Measurements from ENCODE around the gene GLG1. TPM values are rescaled to one million over a fixed set of nuclear protein-coding genes. Genes with fewer than 3 reads are reported as not detected.
"Not testable (repeated sequence)": the region's sequence is repeated elsewhere in the genome, so short reads cannot be mapped to it uniquely, and the experiment has no call there.

Gene GLG1
- total RNA-seq: 100 to 1,000 TPM in 1 of 4 donors, 10 to 100 TPM in 3; 91.6 to 109 (median 99.2) TPM
- polyA plus RNA-seq: 46.8 TPM
- long read RNA-seq, donor 1, full-length matches to known transcripts: 164 of 251 reads
- long read RNA-seq, donor 1, partial matches to known transcripts: 36 of 251 reads
- long read RNA-seq, donor 1, other reads (novel, unspliced or antisense): 51 of 251 reads
- long read RNA-seq, donor 2, full-length matches to known transcripts: 41 of 56 reads
- long read RNA-seq, donor 2, partial matches to known transcripts: 6 of 56 reads
- long read RNA-seq, donor 2, other reads (novel, unspliced or antisense): 9 of 56 reads
- long read RNA-seq, donor 3, full-length matches to known transcripts: 303 of 483 reads
- long read RNA-seq, donor 3, partial matches to known transcripts: 94 of 483 reads
- long read RNA-seq, donor 3, other reads (novel, unspliced or antisense): 86 of 483 reads
- long read RNA-seq, donor 4, full-length matches to known transcripts: 28 of 41 reads
- long read RNA-seq, donor 4, partial matches to known transcripts: 4 of 41 reads
- long read RNA-seq, donor 4, other reads (novel, unspliced or antisense): 9 of 41 reads

DNA sequence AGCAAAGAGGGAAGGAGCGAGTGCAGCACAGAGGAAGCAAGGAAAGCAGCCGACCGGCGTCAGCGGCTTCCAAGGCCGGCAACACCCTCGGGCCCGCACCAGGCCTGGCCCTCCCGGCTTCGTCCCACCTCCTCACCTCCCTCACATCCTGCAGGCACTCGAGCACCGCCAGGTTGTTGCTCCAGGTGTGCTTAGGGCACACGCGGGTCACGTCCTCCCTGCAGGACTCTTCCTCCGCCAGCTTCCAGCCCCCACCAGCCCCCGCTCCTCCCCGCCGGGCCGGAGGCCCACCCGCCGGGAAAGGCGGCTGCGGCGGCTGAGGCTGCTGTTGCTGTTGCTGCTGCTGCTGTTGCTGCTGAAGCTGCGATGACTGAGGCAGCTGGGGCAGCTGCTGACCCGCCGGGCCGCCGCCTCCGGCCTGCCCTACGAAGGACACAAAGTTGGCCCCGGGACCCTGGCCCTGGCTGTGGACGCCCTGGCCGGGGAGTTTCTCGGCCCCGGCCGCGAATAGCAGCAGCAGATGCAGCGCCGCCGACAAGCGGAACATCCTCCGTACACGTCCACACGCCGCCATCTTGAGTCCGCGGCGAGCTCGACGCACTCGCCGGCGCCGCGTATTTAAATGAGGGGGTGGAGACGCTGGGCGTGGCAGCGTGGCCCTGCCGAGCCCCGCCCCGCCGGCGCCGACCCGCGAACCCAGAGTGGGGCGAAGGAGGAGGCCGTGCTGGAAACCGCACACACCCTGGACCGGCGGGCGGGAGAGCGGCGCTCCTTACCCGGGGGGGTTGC, at the start of gene GLG1:
TSS of gene GLG1 (minus strand) at position 594 of the 789 bp plus-strand sequence. CDS start at position 574, 20 bp downstream.
- WGBS: under 1% methylated on average over 77 of the region's 77 CpGs
- peak within 1 kb of the TSS; percentile 77 for H3K4me3 ChIP-seq (ENCODE audit: low read length)
- H3K4me1 ChIP-seq (ENCODE audit: control insufficient read depth, insufficient read depth, low read length): peaks cover 2% of the 10 kb centered on the region
- H3K27me3 ChIP-seq (ENCODE audit: control insufficient read depth, insufficient read depth): no peaks in the 10 kb centered on the region
- intact Hi-C loops (cut with DNase I): loop anchor here in 2 of 4 donors (10.0 kb wide), 2 partner anchors 52 to 102 kb away; no protein-coding TSS in a partner anchor
- H3K9me3 ChIP-seq (ENCODE audit: control insufficient read depth, low read length): no peaks in the 10 kb centered on the region
- peak within 1 kb of the TSS; percentile 90 for H3K27ac ChIP-seq (ENCODE audit: low read length)
- DNase-seq (peak; percentile 94 to 98 (median 98)), ATAC-seq (peak; percentile 98 to 99)

DNA sequence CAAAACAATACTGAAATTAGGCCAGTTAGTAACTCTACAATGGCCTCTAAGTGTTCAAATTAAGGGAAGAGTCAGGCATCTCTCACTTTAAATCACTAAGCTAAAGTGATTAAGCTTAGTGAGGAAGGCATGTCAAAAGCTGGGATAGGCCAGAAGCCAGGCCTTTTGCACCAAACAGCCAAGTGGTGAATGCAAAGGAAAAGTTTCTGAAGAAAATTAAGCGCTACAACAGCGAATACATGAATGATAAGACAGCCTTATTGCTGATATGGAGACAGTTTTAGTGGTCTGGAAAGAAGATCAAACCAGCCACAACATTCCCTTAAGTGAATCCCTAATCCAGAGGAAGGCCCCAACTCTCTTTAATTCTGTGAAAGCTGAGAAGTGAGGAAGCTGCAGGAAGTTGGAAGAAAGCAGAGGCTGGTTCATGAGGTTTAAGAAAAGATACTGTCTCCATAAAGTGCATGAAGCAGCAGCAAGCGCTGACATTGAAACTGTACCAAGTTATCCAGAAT, 47.7 kb upstream of the GLG1 start:
- DNase-seq: no peak
- Histone ChIP-seq H3K27ac (ENCODE audit: low read length) (no peak overlapping the region), H3K27me3 (ENCODE audit: control insufficient read depth, insufficient read depth) (no peaks in the 10 kb centered on the region), H3K4me1 (ENCODE audit: control insufficient read depth, insufficient read depth, low read length) (no peaks in the 10 kb centered on the region), H3K9me3 (ENCODE audit: control insufficient read depth, low read length) (no peaks in the 10 kb centered on the region), H3K4me3 (ENCODE audit: low read length) (no peak overlapping the region)
- intact Hi-C loops (cut with DNase I): no loop called here
- no peak for ATAC-seq
- WGBS: 80% methylated on average over 3 of the region's 3 CpGs

DNA sequence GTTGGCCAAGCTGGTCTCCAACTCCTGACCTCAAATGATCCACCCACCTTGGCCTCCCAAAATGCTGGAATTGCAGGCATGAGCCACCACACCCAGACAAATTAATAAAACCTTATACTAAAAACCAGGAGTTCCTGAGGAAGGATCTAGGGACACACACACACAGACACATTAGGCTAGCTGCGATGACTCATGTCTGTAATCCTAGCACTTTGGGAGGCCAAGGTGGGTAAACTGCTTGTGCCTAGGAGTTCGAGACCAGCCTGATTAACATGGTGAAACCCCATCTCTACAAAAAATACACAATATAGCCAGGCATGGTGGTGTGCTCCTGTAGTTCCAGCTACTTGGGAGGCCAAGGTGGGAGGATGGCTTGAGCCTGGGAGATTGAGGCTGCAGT, 46.0 kb upstream of the GLG1 start:
- intact Hi-C loops (cut with DNase I); H3K9me3 ChIP-seq (ENCODE audit: control insufficient read depth, low read length); H3K4me1 ChIP-seq (ENCODE audit: control insufficient read depth, insufficient read depth, low read length); ATAC-seq; DNase-seq; H3K27ac ChIP-seq (ENCODE audit: low read length); H3K4me3 ChIP-seq (ENCODE audit: low read length); H3K27me3 ChIP-seq (ENCODE audit: control insufficient read depth, insufficient read depth): not testable (repeated sequence)
- WGBS: 97% methylated on average over 2 of the region's 2 CpGs

DNA sequence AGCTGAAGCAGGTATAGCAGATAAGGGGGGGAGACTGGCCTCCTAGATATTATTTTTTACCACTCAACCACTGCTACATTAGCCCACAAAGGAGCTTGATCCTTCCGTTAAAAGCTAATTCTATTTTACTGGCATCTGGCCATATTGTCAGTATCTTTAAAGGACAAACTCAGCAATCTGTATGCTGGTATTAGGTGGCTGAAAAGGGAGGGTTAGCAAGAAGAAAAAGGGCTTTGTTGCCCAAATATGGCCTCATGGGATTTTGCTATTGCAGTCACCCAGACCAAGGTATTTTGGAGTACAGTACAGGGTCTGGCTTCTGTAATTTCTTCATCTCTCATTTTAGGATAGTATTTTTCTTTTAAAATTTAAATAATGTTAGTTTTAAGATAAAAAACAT, 45.3 kb upstream of the GLG1 start:
- ATAC-seq: no peak
- WGBS: 27% methylated on average over 1 of the region's 1 CpG
- Histone ChIP-seq H3K9me3 (ENCODE audit: control insufficient read depth, low read length) (no peaks in the 10 kb centered on the region), H3K27me3 (ENCODE audit: control insufficient read depth, insufficient read depth) (no peaks in the 10 kb centered on the region), H3K4me3 (ENCODE audit: low read length) (no peak overlapping the region), H3K27ac (ENCODE audit: low read length) (no peak overlapping the region), H3K4me1 (ENCODE audit: control insufficient read depth, insufficient read depth, low read length) (no peaks in the 10 kb centered on the region)
- intact Hi-C loops (cut with DNase I): no loop called here
- no peak for DNase-seq

DNA sequence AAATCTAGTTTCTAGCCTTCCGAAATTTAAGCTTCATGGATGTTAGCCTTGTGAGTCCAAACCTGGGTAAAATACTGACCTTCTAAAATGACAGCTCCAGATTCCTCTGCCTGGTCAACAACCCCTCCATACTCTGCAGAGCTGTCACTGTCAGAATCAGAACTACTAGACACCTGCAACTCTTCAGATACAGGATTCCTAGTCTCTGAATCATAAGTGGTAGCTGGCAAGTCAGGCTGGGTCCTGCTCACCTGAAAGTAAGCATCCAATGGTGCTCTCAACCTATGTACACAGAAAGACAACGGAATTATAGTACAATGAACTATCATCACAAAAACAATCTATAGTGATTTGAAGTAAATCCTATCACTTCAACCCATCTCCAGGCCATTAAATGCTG, 44.9 kb upstream of the GLG1 start:
- no peaks in the 10 kb centered on the region for H3K4me1 ChIP-seq (ENCODE audit: control insufficient read depth, insufficient read depth, low read length)
- no peak for DNase-seq
- no peak for ATAC-seq
- H3K27ac ChIP-seq (ENCODE audit: low read length): no peak overlapping the region
- intact Hi-C loops (cut with DNase I): no loop called here
- no peaks in the 10 kb centered on the region for H3K27me3 ChIP-seq (ENCODE audit: control insufficient read depth, insufficient read depth)
- no peak overlapping the region for H3K4me3 ChIP-seq (ENCODE audit: low read length)
- H3K9me3 ChIP-seq (ENCODE audit: control insufficient read depth, low read length): no peaks in the 10 kb centered on the region
- WGBS: 89% methylated on average over 2 of the region's 2 CpGs

DNA sequence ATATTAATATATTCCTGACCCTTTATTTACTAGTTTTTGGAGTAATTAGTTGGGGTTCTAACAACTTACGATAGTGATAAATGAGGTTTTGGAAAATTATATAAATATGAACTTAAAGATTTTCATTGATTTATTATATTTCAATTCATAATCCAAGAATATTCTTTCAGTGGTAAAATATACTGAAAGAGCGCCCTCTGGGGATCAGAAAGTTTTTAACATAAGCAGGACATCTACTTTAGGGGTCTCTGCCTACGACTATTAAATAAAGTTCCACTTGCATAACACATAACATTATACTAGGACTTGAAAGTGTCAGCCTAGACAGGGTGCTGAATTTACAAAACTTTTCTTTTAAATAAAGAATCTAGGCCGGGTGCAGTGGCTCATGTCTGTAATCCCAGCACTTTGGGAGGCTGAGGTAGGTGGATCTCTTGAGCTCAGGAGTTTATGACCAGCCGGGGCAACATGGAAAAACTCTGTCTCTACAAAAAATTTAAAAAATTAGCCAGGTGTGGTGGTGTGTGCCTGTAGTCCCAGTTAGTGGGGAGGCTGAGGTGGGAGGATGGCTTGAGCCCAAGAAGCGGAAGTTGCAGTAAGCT, 44.2 kb upstream of the GLG1 start:
- H3K27ac ChIP-seq (ENCODE audit: low read length): no peak overlapping the region
- intact Hi-C loops (cut with DNase I): no loop called here
- no peaks in the 10 kb centered on the region for H3K27me3 ChIP-seq (ENCODE audit: control insufficient read depth, insufficient read depth)
- no peak for DNase-seq
- no peak overlapping the region for H3K4me3 ChIP-seq (ENCODE audit: low read length)
- ATAC-seq: no peak
- H3K4me1 ChIP-seq (ENCODE audit: control insufficient read depth, insufficient read depth, low read length): no peaks in the 10 kb centered on the region
- no peaks in the 10 kb centered on the region for H3K9me3 ChIP-seq (ENCODE audit: control insufficient read depth, low read length)
- 87% methylated on average over 6 of the region's 6 CpGs for WGBS

DNA sequence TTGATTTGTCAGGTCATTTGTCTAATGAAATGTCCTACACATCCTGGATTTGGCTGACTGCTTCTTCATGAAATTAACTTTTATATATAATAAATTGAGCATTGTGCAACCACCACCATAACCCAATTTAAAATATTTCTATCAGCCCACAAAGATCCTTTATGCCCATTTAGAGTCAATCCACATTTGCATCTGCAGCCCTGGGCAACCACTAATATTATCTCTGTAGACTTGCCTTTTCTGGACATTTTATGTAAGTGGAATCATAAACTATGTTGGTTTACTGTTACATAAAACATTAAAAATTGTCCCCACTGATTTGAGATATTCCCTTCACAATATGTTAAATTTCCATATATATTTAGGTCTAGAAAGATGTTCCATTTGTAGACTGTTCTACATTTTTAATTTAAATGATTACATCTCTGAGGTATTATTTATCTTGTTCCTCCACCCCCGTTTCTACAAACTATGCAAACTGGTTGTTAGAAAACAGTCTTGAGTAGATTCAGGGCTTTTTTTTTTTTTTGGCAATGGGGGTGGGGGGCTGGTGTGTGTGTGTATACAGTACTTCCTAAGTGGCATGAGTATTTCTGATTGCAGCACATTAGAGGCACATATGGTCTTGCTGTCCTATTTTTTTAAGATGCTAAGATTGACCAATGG, 43.1 kb upstream of the GLG1 start:
- Histone ChIP-seq H3K9me3 (ENCODE audit: control insufficient read depth, low read length) (no peaks in the 10 kb centered on the region), H3K4me3 (ENCODE audit: low read length) (no peak overlapping the region), H3K27ac (ENCODE audit: low read length) (no peak overlapping the region), H3K4me1 (ENCODE audit: control insufficient read depth, insufficient read depth, low read length) (no peaks in the 10 kb centered on the region), H3K27me3 (ENCODE audit: control insufficient read depth, insufficient read depth) (no peaks in the 10 kb centered on the region)
- intact Hi-C loops (cut with DNase I): no loop called here
- 76% methylated on average over 1 of the region's 1 CpG for whole genome bisulfite sequencing
- DNase-seq (no peak), ATAC-seq (no peak)

DNA sequence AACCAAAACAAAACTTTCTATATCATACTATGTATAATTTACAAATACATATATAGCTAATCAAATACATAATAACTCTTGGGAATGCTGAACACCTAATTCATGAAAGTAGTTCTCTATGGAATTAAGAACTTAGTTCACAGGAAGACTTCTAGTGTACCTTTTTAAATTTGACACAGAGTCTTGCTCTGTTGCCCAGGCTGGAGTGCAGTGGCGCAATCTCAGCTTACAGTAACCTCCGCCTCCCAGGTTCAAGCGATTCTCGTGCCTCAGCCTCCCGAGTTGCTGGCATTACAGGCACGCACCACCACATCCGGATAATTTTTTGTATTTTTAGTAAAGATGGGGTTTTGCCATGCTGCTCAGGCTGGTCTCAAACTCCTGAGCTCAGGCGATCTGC, 35.1 kb upstream of the GLG1 start:
- intact Hi-C loops (cut with DNase I): no loop called here
- DNase-seq (no peak), ATAC-seq (no peak)
- H3K4me3 ChIP-seq (ENCODE audit: low read length): no peak overlapping the region
- H3K27me3 ChIP-seq (ENCODE audit: control insufficient read depth, insufficient read depth): no peaks in the 10 kb centered on the region
- no peaks in the 10 kb centered on the region for H3K9me3 ChIP-seq (ENCODE audit: control insufficient read depth, low read length)
- H3K27ac ChIP-seq (ENCODE audit: low read length): no peak overlapping the region
- whole genome bisulfite sequencing: 97% methylated on average over 8 of the region's 8 CpGs
- no peaks in the 10 kb centered on the region for H3K4me1 ChIP-seq (ENCODE audit: control insufficient read depth, insufficient read depth, low read length)

DNA sequence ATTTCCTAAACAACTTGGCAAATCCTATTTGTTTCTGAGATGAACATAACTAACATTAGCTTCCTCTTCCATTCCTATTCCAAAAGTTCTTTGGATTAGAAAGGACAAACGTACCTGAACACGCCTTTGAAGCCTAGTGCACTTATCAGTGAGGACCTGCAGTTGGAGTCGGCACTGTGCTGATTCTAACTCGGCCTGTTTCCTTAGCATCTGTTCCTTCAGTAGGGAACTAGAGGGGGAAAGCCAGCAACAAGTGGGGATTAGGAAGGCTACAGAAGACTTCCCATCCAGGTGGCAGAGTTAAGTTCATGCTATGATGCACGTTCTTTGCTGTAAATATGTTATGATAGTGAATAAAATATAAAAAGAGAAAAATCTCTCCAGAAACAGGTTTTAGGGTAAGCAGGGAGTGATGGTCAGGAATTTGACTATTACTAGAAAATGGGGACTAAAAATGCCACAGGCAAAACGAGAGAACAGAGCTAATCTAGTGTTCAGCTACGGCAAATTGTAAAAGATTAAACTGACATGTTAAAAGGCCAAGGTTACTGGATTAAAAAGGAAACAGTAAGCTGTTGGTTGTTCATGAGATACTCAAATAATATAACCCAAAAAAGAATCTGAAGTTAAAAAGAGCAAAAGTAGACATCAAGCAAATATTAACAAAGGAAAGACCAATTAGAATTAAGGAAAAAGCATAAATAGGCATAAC, 31.0 kb upstream of the GLG1 start:
- H3K27me3 ChIP-seq (ENCODE audit: control insufficient read depth, insufficient read depth): no peaks in the 10 kb centered on the region
- no peak for DNase-seq
- ATAC-seq: no peak
- H3K4me1 ChIP-seq (ENCODE audit: control insufficient read depth, insufficient read depth, low read length): no peaks in the 10 kb centered on the region
- H3K27ac ChIP-seq (ENCODE audit: low read length): no peak overlapping the region
- H3K9me3 ChIP-seq (ENCODE audit: control insufficient read depth, low read length): no peaks in the 10 kb centered on the region
- intact Hi-C loops (cut with DNase I): no loop called here
- H3K4me3 ChIP-seq (ENCODE audit: low read length): no peak overlapping the region
- 83% methylated on average over 7 of the region's 7 CpGs for WGBS

DNA sequence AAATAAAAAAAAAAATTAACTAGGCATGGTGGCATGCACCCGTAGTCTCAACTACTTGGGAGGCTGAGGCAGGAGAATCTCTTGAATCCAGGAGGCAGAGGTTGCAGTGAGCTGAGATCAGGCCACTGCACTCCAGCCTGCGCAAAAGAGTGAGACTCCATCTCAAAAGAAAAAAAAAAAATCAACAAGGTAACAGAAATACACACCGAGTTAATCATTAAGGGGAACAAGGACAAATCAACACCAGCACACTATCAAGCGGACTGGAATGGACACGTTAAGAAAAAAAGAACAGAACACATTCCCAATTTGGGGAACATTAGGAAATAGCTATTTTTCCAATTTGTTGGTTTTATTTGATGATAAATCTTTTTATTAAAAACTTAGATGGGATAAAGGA, 28.4 kb upstream of the GLG1 start:
- Histone ChIP-seq H3K27me3 (ENCODE audit: control insufficient read depth, insufficient read depth) (no peaks in the 10 kb centered on the region), H3K27ac (ENCODE audit: low read length) (no peak overlapping the region), H3K4me1 (ENCODE audit: control insufficient read depth, insufficient read depth, low read length) (no peaks in the 10 kb centered on the region), H3K4me3 (ENCODE audit: low read length) (no peak overlapping the region), H3K9me3 (ENCODE audit: control insufficient read depth, low read length) (no peaks in the 10 kb centered on the region)
- no peak for DNase-seq
- no peak for ATAC-seq
- intact Hi-C loops (cut with DNase I): no loop called here
- 77% methylated on average over 5 of the region's 5 CpGs for WGBS

All from right cardiac atrium (tissue), 5 donors.